Measurements from ENCODE around the gene UPK3BL2.
"Not testable (repeated sequence)": the region's sequence is repeated elsewhere in the genome, so short reads cannot be mapped to it uniquely, and the experiment has no call there.

GRCh38 chr7:102510575-102510974 lies 32.9 kb downstream of the UPK3BL2 start:
- not testable (repeated sequence) for TF ChIP-seq EZH2 (IDR thresholded peaks at IDR 0.05); POLR2AphosphoS5 (IDR thresholded peaks at IDR 0.05; ENCODE audit: borderline replicate concordance, low read depth, low read length); FOXP2 (optimal IDR thresholded peaks at IDR 0.05; ENCODE audit: control extremely low read depth, extremely low read length, insufficient read depth)
